ENCODE data around the gene LRGUK. TPM values are rescaled to one million over a fixed set of nuclear protein-coding genes. Genes with fewer than 3 reads are reported as not detected.

The LRGUK gene
- total and polyA plus RNA-seq, 2 experiments from 2014 or later, result 2.4 to 7.1 TPM

DNA sequence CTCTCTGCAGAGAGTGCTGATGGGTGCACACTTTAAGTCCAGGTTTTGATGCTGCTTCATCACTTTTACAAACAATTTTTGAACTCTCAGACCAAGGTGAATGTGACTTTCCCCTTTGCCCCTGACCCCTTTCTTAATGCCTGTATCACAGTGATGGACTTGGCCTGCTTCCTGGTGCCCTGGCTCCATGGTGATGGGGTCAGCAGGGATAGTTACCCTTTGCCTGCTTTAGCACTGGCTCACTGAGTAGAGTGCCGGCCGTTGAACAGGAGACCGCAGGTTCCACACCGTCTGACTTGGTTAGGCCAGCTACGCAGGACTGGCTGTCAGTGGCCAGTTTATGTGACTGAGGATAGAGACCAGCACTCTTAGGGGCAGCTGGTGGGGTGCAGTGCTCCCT, 40.1 kb downstream of the LRGUK start (continued):
- TF ChIP-seq, protein P1, sequence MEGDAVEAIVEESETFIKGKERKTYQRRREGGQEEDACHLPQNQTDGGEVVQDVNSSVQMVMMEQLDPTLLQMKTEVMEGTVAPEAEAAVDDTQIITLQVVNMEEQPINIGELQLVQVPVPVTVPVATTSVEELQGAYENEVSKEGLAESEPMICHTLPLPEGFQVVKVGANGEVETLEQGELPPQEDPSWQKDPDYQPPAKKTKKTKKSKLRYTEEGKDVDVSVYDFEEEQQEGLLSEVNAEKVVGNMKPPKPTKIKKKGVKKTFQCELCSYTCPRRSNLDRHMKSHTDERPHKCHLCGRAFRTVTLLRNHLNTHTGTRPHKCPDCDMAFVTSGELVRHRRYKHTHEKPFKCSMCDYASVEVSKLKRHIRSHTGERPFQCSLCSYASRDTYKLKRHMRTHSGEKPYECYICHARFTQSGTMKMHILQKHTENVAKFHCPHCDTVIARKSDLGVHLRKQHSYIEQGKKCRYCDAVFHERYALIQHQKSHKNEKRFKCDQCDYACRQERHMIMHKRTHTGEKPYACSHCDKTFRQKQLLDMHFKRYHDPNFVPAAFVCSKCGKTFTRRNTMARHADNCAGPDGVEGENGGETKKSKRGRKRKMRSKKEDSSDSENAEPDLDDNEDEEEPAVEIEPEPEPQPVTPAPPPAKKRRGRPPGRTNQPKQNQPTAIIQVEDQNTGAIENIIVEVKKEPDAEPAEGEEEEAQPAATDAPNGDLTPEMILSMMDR (conservative IDR thresholded peaks at IDR 0.05; ENCODE audit: low read depth in 2 of 2), result no peak
- TF ChIP-seq CREB1 (CRISPR knock-in tag; IDR thresholded peaks at IDR 0.05; ENCODE audit: low read depth) (no peak), POLR2AphosphoS5 (IDR thresholded peaks at IDR 0.05; ENCODE audit: low read depth) (no peak), NANOG (IDR thresholded peaks at IDR 0.05; ENCODE audit: borderline replicate concordance) (no peak), ZNF114 (CRISPR knock-in tag; IDR thresholded peaks at IDR 0.05) (no peak), ZNF331 (CRISPR knock-in tag; IDR thresholded peaks at IDR 0.05; ENCODE audit: low read depth) (no peak)

DNA sequence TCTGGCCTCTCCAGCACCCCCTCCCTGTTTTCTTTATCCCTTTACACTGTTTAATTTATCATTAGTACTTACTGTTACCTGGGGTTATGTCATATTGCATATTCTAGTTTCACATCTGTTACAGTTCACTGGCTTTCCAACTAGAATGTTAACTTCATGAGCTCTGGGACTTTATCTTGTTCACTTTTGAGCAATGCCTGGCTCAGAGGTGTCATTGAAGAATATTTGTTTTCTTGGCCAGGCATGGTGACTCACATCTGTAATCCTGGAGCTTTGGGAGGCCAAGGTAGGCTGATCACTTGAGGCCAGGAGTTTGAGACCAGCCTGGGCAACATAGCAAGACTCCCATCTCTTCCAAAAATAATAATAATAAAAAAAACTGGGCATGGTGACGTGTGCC, 40.7 kb downstream of the LRGUK start:
- Histone ChIP-seq H3K27me3 (ENCODE audit: insufficient read depth) (no peaks in the 10 kb centered on the region), H3K79me2 (replicated peaks; ENCODE audit: insufficient read depth) (no peaks in the 10 kb centered on the region), H3K4me1 (ENCODE audit: insufficient read depth) (no peaks in the 10 kb centered on the region), H3F3A (replicated peaks; ENCODE audit: low read depth) (no peaks in the 10 kb centered on the region), H3K4me2 (no peak overlapping the region), H3K9me2 (ENCODE audit: insufficient read depth) (no peaks in the 10 kb centered on the region), H3K36me3 (ENCODE audit: insufficient read depth) (peaks cover 5% of the 10 kb centered on the region; the same call in 1 of the 2 replicates), H2AFZ (no peak overlapping the region), H3K27ac (ENCODE audit: low read depth) (no peak overlapping the region), H3K4me3 (no peak overlapping the region), H4K20me1 (replicated peaks; ENCODE audit: insufficient read depth) (no peaks in the 10 kb centered on the region)
- Mint-ChIP-seq H3K27me3 (ENCODE audit: insufficient read depth, low read depth, poor library complexity) (peaks cover 2% of the 10 kb centered on the region), H3K27ac (no peak overlapping the region), H3K4me1 (no peaks in the 10 kb centered on the region), H3K4me3 (no peak overlapping the region), H3K36me3 (ENCODE audit: low read depth) (0 out of 3 replicates have a peak, but pooled peaks cover 2% of the 10 kb centered on the region), H3K9me3 (no peaks in the 10 kb centered on the region)
- ATAC-seq (no peak), DNase-seq (ENCODE audit: low spot score) (no peak)
- TF ChIP-seq ZNF331 (CRISPR knock-in tag; IDR thresholded peaks at IDR 0.05; ENCODE audit: low read depth) (no peak), STAT1 (IDR thresholded peaks at IDR 0.05; ENCODE audit: unreplicated experiment) (no peak)
- TF ChIP-seq, protein P2, sequence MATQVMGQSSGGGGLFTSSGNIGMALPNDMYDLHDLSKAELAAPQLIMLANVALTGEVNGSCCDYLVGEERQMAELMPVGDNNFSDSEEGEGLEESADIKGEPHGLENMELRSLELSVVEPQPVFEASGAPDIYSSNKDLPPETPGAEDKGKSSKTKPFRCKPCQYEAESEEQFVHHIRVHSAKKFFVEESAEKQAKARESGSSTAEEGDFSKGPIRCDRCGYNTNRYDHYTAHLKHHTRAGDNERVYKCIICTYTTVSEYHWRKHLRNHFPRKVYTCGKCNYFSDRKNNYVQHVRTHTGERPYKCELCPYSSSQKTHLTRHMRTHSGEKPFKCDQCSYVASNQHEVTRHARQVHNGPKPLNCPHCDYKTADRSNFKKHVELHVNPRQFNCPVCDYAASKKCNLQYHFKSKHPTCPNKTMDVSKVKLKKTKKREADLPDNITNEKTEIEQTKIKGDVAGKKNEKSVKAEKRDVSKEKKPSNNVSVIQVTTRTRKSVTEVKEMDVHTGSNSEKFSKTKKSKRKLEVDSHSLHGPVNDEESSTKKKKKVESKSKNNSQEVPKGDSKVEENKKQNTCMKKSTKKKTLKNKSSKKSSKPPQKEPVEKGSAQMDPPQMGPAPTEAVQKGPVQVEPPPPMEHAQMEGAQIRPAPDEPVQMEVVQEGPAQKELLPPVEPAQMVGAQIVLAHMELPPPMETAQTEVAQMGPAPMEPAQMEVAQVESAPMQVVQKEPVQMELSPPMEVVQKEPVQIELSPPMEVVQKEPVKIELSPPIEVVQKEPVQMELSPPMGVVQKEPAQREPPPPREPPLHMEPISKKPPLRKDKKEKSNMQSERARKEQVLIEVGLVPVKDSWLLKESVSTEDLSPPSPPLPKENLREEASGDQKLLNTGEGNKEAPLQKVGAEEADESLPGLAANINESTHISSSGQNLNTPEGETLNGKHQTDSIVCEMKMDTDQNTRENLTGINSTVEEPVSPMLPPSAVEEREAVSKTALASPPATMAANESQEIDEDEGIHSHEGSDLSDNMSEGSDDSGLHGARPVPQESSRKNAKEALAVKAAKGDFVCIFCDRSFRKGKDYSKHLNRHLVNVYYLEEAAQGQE (IDR thresholded peaks at IDR 0.05; ENCODE audit: unreplicated experiment), result no peak

DNA sequence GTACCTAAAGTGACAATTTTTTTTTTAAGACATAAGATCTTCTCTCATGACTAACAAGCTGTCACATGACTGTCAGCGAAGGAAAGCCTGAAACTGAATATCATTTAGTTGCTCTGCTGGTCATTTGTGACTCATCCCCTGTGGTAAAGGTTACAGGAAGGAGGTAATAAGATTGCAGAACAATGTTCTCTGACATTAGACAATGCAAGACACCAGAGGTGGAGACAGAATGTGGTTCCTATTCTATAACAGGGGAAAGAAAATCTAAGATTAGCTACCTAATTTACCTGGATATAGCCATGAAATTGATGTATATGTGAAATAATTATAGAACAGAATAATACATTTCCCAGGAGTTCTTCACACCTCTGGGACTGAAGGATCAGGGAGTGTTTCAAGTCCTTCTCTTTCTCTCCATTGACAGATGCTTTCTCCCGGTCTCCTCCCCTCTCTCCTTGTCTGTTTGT, 47.7 kb downstream of the LRGUK start:
- no peak overlapping the region for H3K4me3 Mint-ChIP-seq
- H3K79me2 ChIP-seq (replicated peaks; ENCODE audit: insufficient read depth), result no peaks in the 10 kb centered on the region
- no peaks in the 10 kb centered on the region for H4K20me1 ChIP-seq (replicated peaks; ENCODE audit: insufficient read depth)
- H3K9me2 ChIP-seq (ENCODE audit: insufficient read depth), result no peaks in the 10 kb centered on the region
- no peaks in the 10 kb centered on the region for H3F3A ChIP-seq (replicated peaks; ENCODE audit: low read depth)
- no peaks in the 10 kb centered on the region for H3K27me3 ChIP-seq (ENCODE audit: insufficient read depth)
- peaks cover 8% of the 10 kb centered on the region for H3K4me1 Mint-ChIP-seq
- DNase-seq (ENCODE audit: low spot score), result no peak
- no peaks in the 10 kb centered on the region for H3K9me3 Mint-ChIP-seq
- peaks cover 2% of the 10 kb centered on the region for H3K27me3 Mint-ChIP-seq (ENCODE audit: insufficient read depth, low read depth, poor library complexity)
- H2AFZ ChIP-seq, result no peak overlapping the region
- H3K27ac ChIP-seq (ENCODE audit: low read depth), result no peak overlapping the region
- no peaks in the 10 kb centered on the region for H3K4me1 ChIP-seq (ENCODE audit: insufficient read depth)
- no peaks in the 10 kb centered on the region for H3K36me3 ChIP-seq (ENCODE audit: insufficient read depth)
- H3K4me3 ChIP-seq, result no peak overlapping the region
- no peak overlapping the region for H3K4me2 ChIP-seq
- no peaks in the 10 kb centered on the region for H3K36me3 Mint-ChIP-seq (ENCODE audit: low read depth)
- no peak for ATAC-seq
- H3K27ac Mint-ChIP-seq, result no peak overlapping the region
- TF ChIP-seq NANOG (IDR thresholded peaks at IDR 0.05; ENCODE audit: borderline replicate concordance), result no peak
- no peak for TF ChIP-seq EZH2phosphoT487 (IDR thresholded peaks at IDR 0.05; ENCODE audit: unreplicated experiment)
- no peak for TF ChIP-seq ZNF114 (CRISPR knock-in tag; IDR thresholded peaks at IDR 0.05)
